HFFc6 (cell line): ENCODE data around the gene HPS6. TPM values are rescaled to one million over a fixed set of nuclear protein-coding genes. Genes with fewer than 3 reads are reported as not detected.

ENCODE experiments used
- DNase-seq: peaks from one replicate; pipeline ENCODE4 v3.0.0-alpha.2; 2018
- H3K27ac Mint-ChIP-seq: 2 replicates; pipeline ENCODE4 v1.8.0; 2020; ENCODE audit warnings: mild to moderate bottlenecking, mixed read lengths
- H3K27me3 Mint-ChIP-seq: 2 replicates; pipeline ENCODE4 v1.8.0; 2021; ENCODE audit warnings: mild to moderate bottlenecking, moderate library complexity, mixed read lengths; ENCODE audit not compliant: insufficient read depth
- H3K36me3 Mint-ChIP-seq: 2 replicates; pipeline ENCODE4 v1.8.0; 2021; ENCODE audit warnings: low read depth, mixed read lengths
- H3K4me1 Mint-ChIP-seq: 2 replicates; pipeline ENCODE4 v1.8.0; 2020; ENCODE audit warnings: low read depth, mixed read lengths
- H3K4me3 Mint-ChIP-seq: 2 replicates; pipeline ENCODE4 v1.8.0; 2020; ENCODE audit warnings: mild to moderate bottlenecking, moderate library complexity, mixed read lengths
- H3K9me3 Mint-ChIP-seq: 2 replicates; pipeline ENCODE4 v1.8.0; 2020; ENCODE audit warnings: mild to moderate bottlenecking, mixed read lengths
- CTCF ChIP-seq: fragments of 200-600 bp; sonication (generic); IDR thresholded peaks from 2 replicates; pipeline ENCODE4 v1.5.0; 2021; ENCODE audit warnings: antibody characterized with exemption, mild to moderate bottlenecking
- total RNA-seq, 6 experiments: library from RNA; stranded (reverse); fragmentation: NEBNext Ultra II Directional; extraction: Animal tissue kit (Norgen Biotek cat#: 25700); gene quantifications; 2 replicates in 1 of 6; 3 replicates in 5 of 6; pipeline ENCODE4 v1.2.3, GENCODE V29; 2021

Gene HPS6
- total RNA-seq, 6 experiments from 2014 or later = 22.0 to 29.4 (median 24.0) TPM

- Mint-ChIP-seq H3K4me3 (no peak overlapping the region), H3K9me3 (no peaks in the 10 kb centered on the region), H3K27me3 (peaks cover 7% of the 10 kb centered on the region), H3K27ac (no peak overlapping the region), H3K36me3 (no peaks in the 10 kb centered on the region), H3K4me1 (no peaks in the 10 kb centered on the region)
- DNase-seq = no peak
- no peak for TF ChIP-seq CTCF
Observed at GRCh38 chr10:102096449-102096848, 31.3 kb downstream of the HPS6 start.

GRCh38 chr10:102101152-102101551, 36.0 kb downstream of the HPS6 start:
- Mint-ChIP-seq H3K36me3 (no peaks in the 10 kb centered on the region), H3K9me3 (no peaks in the 10 kb centered on the region), H3K27me3 (peaks cover 5% of the 10 kb centered on the region; the same call in 1 of the 2 replicates), H3K4me3 (no peak overlapping the region), H3K4me1 (peaks cover 10% of the 10 kb centered on the region), H3K27ac (no peak overlapping the region)
- peak; percentile 19; the same call in 1 of the 2 replicates for TF ChIP-seq CTCF
- no peak for DNase-seq

GRCh38 chr10:102102421-102102820, 37.3 kb downstream of the HPS6 start:
- no peak for TF ChIP-seq CTCF
- Mint-ChIP-seq H3K36me3 (no peaks in the 10 kb centered on the region), H3K4me3 (no peak overlapping the region), H3K27me3 (peaks cover 3% of the 10 kb centered on the region; the same call in 1 of the 2 replicates), H3K27ac (peak overlapping the region; percentile 69), H3K9me3 (no peaks in the 10 kb centered on the region), H3K4me1 (peaks cover 10% of the 10 kb centered on the region)
- no peak for DNase-seq

GRCh38 chr10:102106998-102107397, 41.8 kb downstream of the HPS6 start:
- no peak overlapping the region for H3K27ac Mint-ChIP-seq
- DNase-seq = no peak
- no peaks in the 10 kb centered on the region for H3K27me3 Mint-ChIP-seq
- no peaks in the 10 kb centered on the region for H3K9me3 Mint-ChIP-seq
- H3K4me1 Mint-ChIP-seq = peaks cover 10% of the 10 kb centered on the region
- TF ChIP-seq CTCF = no peak
- peaks cover 19% of the 10 kb centered on the region for H3K36me3 Mint-ChIP-seq
- no peak overlapping the region for H3K4me3 Mint-ChIP-seq

- no peak for TF ChIP-seq CTCF
Observed at GRCh38 chr10:102109166-102110116, 44.3 kb downstream of the HPS6 start.

More at GRCh38 chr10:102109166-102110116, 44.3 kb downstream of the HPS6 start:
- Mint-ChIP-seq H3K4me1 (peaks cover 19% of the 10 kb centered on the region), H3K4me3 (no peak overlapping the region), H3K36me3 (peaks cover 21% of the 10 kb centered on the region), H3K27me3 (no peaks in the 10 kb centered on the region), H3K27ac (no peak overlapping the region), H3K9me3 (no peaks in the 10 kb centered on the region)
- no peak for DNase-seq
